HEK293 (cell line): ENCODE data around the gene EPS8L1.

ENCODE experiments used
- CTCF ChIA-PET: fragments of 350-600 bp; formaldehyde crosslinking; extraction: SDS; loops from one replicate; lab custom pipeline; 2021; ENCODE audit warnings: antibody characterized with exemption; lab: Yijun Ruan, JAX
- POLR2A ChIA-PET: fragments of 300-600 bp; formaldehyde crosslinking; extraction: SDS; loops from one replicate; lab custom pipeline; 2020; ENCODE audit warnings: antibody characterized with exemption, inconsistent platforms; lab: Yijun Ruan, JAX
- H3K27ac ChIP-seq: fragments of 200-500 bp; sonication (Bioruptor generic); 2 replicates; pipeline ENCODE4 v1.5.1; 2014; ENCODE audit warnings: low read depth, low read length, control low read depth, inconsistent platforms; ENCODE audit errors: extremely low read depth
- H3K36me3 ChIP-seq, 2 experiments: fragments of 200-500 bp in 1 of 2; sonication (Bioruptor generic) in 1 of 2; 1 replicate in 1 of 2; 2 replicates in 1 of 2; pipeline ENCODE4 v1.5.1; 2014 to 2017; ENCODE audit warnings: inconsistent platforms in 2 of 2, low read length in 2 of 2; ENCODE audit not compliant: control insufficient read depth in 2 of 2, insufficient read depth in 1 of 2
- H3K4me1 ChIP-seq: fragments of 200-500 bp; sonication (Bioruptor generic); 2 replicates; pipeline ENCODE4 v1.5.1; 2014; ENCODE audit warnings: mild to moderate bottlenecking, low read length, inconsistent platforms; ENCODE audit not compliant: control insufficient read depth, insufficient read depth
- H3K4me3 ChIP-seq: 2 replicates; pipeline ENCODE4 v1.5.1; 2011; ENCODE audit warnings: low read depth, mild to moderate bottlenecking, control low read depth, low read length, moderate library complexity
- H3K9me3 ChIP-seq: fragments of 200-500 bp; sonication (Bioruptor generic); 2 replicates; pipeline ENCODE4 v1.5.1; 2014; ENCODE audit warnings: low read depth, low read length, inconsistent platforms; ENCODE audit not compliant: control insufficient read depth, insufficient read depth
- ATF2 ChIP-seq: fragments of 450-650 bp; formaldehyde crosslinking; IDR thresholded peaks from 2 replicates; pipeline ENCODE4 v1.5.1; 2016; ENCODE audit warnings: missing biosample characterization, missing genetic modification characterization, low read depth
- ELK4 ChIP-seq: IDR thresholded peaks from 2 replicates; pipeline ENCODE4 v1.6.1; 2011; ENCODE audit warnings: mild to moderate bottlenecking, low read depth, low read length, borderline replicate concordance
- MEIS1 ChIP-seq: sonication (generic); formaldehyde crosslinking; IDR thresholded peaks from 2 replicates; pipeline ENCODE4 v1.8.1; 2022; ENCODE audit warnings: missing genetic modification reagents, mild to moderate bottlenecking, borderline replicate concordance
- ZFP41 ChIP-seq: fragments of 450-650 bp; formaldehyde crosslinking; IDR thresholded peaks from 2 replicates; pipeline ENCODE4 v1.5.1; 2016; ENCODE audit warnings: missing biosample characterization, missing genetic modification characterization, borderline replicate concordance
- ZNF112 ChIP-seq: fragments of 450-650 bp; formaldehyde crosslinking; IDR thresholded peaks from 2 replicates; pipeline ENCODE4 v1.5.0; 2017; ENCODE audit warnings: missing biosample characterization, missing genetic modification characterization
- ZNF121 ChIP-seq: fragments of 450-650 bp; formaldehyde crosslinking; IDR thresholded peaks from 2 replicates; pipeline ENCODE4 v1.5.1; 2016; ENCODE audit warnings: missing biosample characterization, missing genetic modification characterization
- ZNF211 ChIP-seq: fragments of 450-650 bp; formaldehyde crosslinking; IDR thresholded peaks from 2 replicates; pipeline ENCODE4 v1.5.1; 2016; ENCODE audit warnings: low read depth, missing biosample characterization, missing genetic modification characterization
- ZNF223 ChIP-seq: fragments of 450-650 bp; formaldehyde crosslinking; IDR thresholded peaks from 2 replicates; pipeline ENCODE4 v1.5.1; 2016; ENCODE audit warnings: missing biosample characterization, missing genetic modification characterization
- ZNF266 ChIP-seq: fragments of 450-650 bp; formaldehyde crosslinking; IDR thresholded peaks from 2 replicates; pipeline ENCODE4 v1.5.1; 2016; ENCODE audit warnings: missing biosample characterization, missing genetic modification characterization, low read depth
- ZNF280D ChIP-seq: fragments of 450-650 bp; formaldehyde crosslinking; IDR thresholded peaks from 2 replicates; pipeline ENCODE4 v1.5.1; 2016; ENCODE audit warnings: missing biosample characterization, missing genetic modification characterization
- ZNF324 ChIP-seq: fragments of 450-650 bp; formaldehyde crosslinking; IDR thresholded peaks from 2 replicates; pipeline ENCODE4 v1.5.1; 2016; ENCODE audit warnings: missing biosample characterization, missing genetic modification characterization
- ZNF350 ChIP-seq: fragments of 450-650 bp; formaldehyde crosslinking; IDR thresholded peaks from 2 replicates; pipeline ENCODE4 v1.5.0; 2017; ENCODE audit warnings: missing biosample characterization, mild to moderate bottlenecking, missing genetic modification characterization
- ZNF513 ChIP-seq: fragments of 450-650 bp; IDR thresholded peaks from 2 replicates; pipeline ENCODE4 v1.5.1; 2018; ENCODE audit warnings: missing biosample characterization, missing genetic modification characterization
- ZNF518A ChIP-seq: fragments of 450-650 bp; formaldehyde crosslinking; conservative IDR thresholded peaks from 2 replicates; pipeline ENCODE4 v1.5.1; 2016; ENCODE audit warnings: low read depth, missing biosample characterization, missing genetic modification characterization
- ZNF544 ChIP-seq: fragments of 450-650 bp; formaldehyde crosslinking; IDR thresholded peaks from 2 replicates; pipeline ENCODE4 v1.5.0; 2017; ENCODE audit warnings: missing biosample characterization, missing genetic modification characterization
- ZNF596 ChIP-seq: fragments of 450-650 bp; IDR thresholded peaks from 2 replicates; pipeline ENCODE4 v1.5.0; 2018; ENCODE audit warnings: missing biosample characterization, mild to moderate bottlenecking, missing genetic modification characterization, moderate library complexity
- ZNF658 ChIP-seq: fragments of 450-650 bp; formaldehyde crosslinking; IDR thresholded peaks from 2 replicates; pipeline ENCODE4; 2016; ENCODE audit warnings: missing biosample characterization, missing genetic modification characterization
- ZSCAN5A ChIP-seq: fragments of 450-650 bp; formaldehyde crosslinking; IDR thresholded peaks from 2 replicates; pipeline ENCODE4 v1.5.1; 2016; ENCODE audit warnings: missing biosample characterization, missing genetic modification characterization

EPS8L1 gene

GRCh38 chr19:55087542-55087901, 11.9 kb downstream of the EPS8L1 start:
- ChIA-PET POLR2A (interaction anchor here (1.0 to 2.0 kb wide), 3 partner anchors 25 to 30 kb away, joined by 4 to 13 read pairs (median 5); partner anchors contain the start of genes PPP1R12C and RDH13), CTCF (interaction anchor here (0.6 to 3.6 kb wide), 15 partner anchors 11 to 668 kb away, joined by 3 to 35 read pairs (median 6); partner anchors contain the start of gene PPP1R12C)
- peaks cover 0 to 28% of the 10 kb centered on the region in 2 experiments; a peak in 2 of 3 replicates for H3K36me3 ChIP-seq
- TF ChIP-seq ZNF324 (tag by site-specific recombination): no peak
- no peak for TF ChIP-seq ZNF211 (tag by site-specific recombination)
- TF ChIP-seq ELK4: no peak
- TF ChIP-seq ZNF121 (tag by site-specific recombination): no peak
- TF ChIP-seq ZNF544 (tag by site-specific recombination): no peak
- no peak for TF ChIP-seq MEIS1 (CRISPR knock-in tag)
- no peak for TF ChIP-seq ZFP41 (tag by site-specific recombination)
- TF ChIP-seq ATF2 (tag by site-specific recombination): no peak
- no peak for TF ChIP-seq ZNF596
- no peak for TF ChIP-seq ZSCAN5A (tag by site-specific recombination)
- no peak for TF ChIP-seq ZNF350
- TF ChIP-seq ZNF518A (tag by site-specific recombination): no peak
- TF ChIP-seq ZNF280D (tag by site-specific recombination): no peak
- no peak for TF ChIP-seq ZNF513 (tag by site-specific recombination)
- TF ChIP-seq ZNF112 (tag by site-specific recombination): no peak
- no peak for TF ChIP-seq ZNF223 (tag by site-specific recombination)
- no peak for TF ChIP-seq ZNF266 (tag by site-specific recombination)
- TF ChIP-seq ZNF658 (tag by site-specific recombination): no peak
- TF ChIP-seq, all 188 proteins: peak for 0
- Histone ChIP-seq H3K27ac (no peak overlapping the region), H3K4me1 (no peaks in the 10 kb centered on the region), H3K4me3 (no peak overlapping the region), H3K9me3 (no peaks in the 10 kb centered on the region)
